ENCODE measurements around the gene PPP3CA.

PPP3CA gene

DNA sequence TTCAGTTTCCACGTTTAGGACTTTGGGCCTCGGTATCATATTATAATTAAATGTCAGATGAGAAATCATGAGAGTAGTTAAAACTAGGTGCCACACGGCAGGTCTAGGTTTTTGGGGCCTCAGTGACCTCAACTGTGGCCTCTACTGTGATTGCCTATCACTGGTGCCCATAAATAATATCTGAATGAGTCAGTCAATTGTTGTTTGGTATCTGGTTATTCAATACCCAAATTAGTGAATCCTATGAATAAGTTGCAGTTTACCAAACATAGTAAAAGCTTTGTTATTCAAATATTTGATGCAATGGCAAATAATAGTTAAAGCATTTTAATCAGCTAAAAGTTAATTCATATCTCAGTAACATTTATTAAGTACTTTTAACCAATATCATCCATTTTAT is 188.8 kb downstream of the PPP3CA start:
- H3K9ac ChIP-seq (ENCODE audit: low read depth, low read length), result no peak overlapping the region
- no peaks in the 10 kb centered on the region for H3K27me3 ChIP-seq (ENCODE audit: control insufficient read depth, insufficient read depth, low read length)
- H3K36me3 ChIP-seq (ENCODE audit: control insufficient read depth, insufficient read depth, low read length), result no peaks in the 10 kb centered on the region
- peaks cover 14% of the 10 kb centered on the region for H3K4me1 ChIP-seq (ENCODE audit: control insufficient read depth, insufficient read depth, low read length)
- H3K4me3 ChIP-seq (ENCODE audit: low read depth, low read length), result no peak overlapping the region
- H3K9me3 ChIP-seq (ENCODE audit: control insufficient read depth, insufficient read depth, low read length), result no peaks in the 10 kb centered on the region

DNA sequence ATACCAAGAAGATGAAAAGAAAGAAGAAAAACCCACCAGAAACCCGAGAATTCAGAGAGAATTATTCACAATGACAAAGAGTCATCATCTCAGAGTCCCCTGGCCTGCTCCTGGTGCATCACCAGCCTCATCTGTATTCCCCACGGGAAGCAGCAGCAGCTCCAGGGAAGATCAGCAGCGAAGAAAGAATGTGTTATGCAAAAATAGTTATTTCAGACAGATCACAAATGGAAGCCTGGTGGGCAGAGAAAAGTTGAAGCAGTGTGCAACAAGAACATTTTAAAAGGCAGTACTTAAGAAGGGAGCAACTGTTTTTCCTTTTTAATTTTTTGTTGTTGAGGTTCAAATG is 189.2 kb downstream of the PPP3CA start:
- Histone ChIP-seq H3K27me3 (ENCODE audit: control insufficient read depth, insufficient read depth, low read length) (no peaks in the 10 kb centered on the region), H3K4me3 (ENCODE audit: low read depth, low read length) (no peak overlapping the region), H3K9me3 (ENCODE audit: control insufficient read depth, insufficient read depth, low read length) (no peaks in the 10 kb centered on the region), H3K9ac (ENCODE audit: low read depth, low read length) (no peak overlapping the region), H3K36me3 (ENCODE audit: control insufficient read depth, insufficient read depth, low read length) (no peaks in the 10 kb centered on the region), H3K4me1 (ENCODE audit: control insufficient read depth, insufficient read depth, low read length) (peaks cover 14% of the 10 kb centered on the region)

- Histone ChIP-seq H3K4me1 (ENCODE audit: control insufficient read depth, insufficient read depth, low read length) (peaks cover 14% of the 10 kb centered on the region), H3K27me3 (ENCODE audit: control insufficient read depth, insufficient read depth, low read length) (no peaks in the 10 kb centered on the region), H3K36me3 (ENCODE audit: control insufficient read depth, insufficient read depth, low read length) (no peaks in the 10 kb centered on the region), H3K9ac (ENCODE audit: low read depth, low read length) (no peak overlapping the region), H3K4me3 (ENCODE audit: low read depth, low read length) (no peak overlapping the region), H3K9me3 (ENCODE audit: control insufficient read depth, insufficient read depth, low read length) (no peaks in the 10 kb centered on the region)
Measured at GRCh38 chr4:101157415-101158133, 189.8 kb downstream of the PPP3CA start.

DNA sequence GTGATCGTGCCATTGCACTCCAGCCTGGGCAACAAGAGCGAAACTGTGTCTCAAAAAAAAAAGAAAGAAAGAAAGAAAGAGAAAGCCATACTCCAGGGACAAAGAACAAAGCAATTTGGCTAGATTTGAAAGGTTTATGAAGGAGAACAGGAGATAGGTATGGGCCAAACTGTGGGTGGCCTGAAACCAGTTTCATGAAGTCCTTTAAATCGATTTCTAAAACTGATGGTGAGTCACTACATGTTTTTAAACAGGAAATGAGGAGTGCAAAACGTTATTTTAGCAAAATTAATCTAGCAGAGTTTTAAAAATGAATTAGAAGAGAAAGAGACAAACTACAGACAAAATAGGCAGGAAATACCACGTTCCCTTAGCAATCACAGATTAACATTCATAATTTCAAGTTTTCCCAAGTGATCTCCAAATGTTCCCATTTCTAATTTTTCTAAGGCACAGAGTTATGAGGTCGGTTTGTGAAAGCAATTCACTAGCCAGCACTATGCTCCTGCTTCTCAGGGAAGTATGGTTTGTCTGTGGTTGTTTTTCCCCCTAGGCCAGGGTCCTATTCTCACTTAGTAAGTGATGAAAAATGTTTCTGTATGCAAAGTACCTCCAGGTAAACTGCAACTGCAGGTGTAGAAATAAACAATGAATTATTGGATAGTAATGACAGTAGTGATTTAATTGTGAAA is 190.6 kb downstream of the PPP3CA start:
- no peak overlapping the region for H3K4me3 ChIP-seq (ENCODE audit: low read depth, low read length)
- no peak overlapping the region for H3K9ac ChIP-seq (ENCODE audit: low read depth, low read length)
- H3K27me3 ChIP-seq (ENCODE audit: control insufficient read depth, insufficient read depth, low read length), result no peaks in the 10 kb centered on the region
- H3K36me3 ChIP-seq (ENCODE audit: control insufficient read depth, insufficient read depth, low read length), result no peaks in the 10 kb centered on the region
- peaks cover 14% of the 10 kb centered on the region for H3K4me1 ChIP-seq (ENCODE audit: control insufficient read depth, insufficient read depth, low read length)
- H3K9me3 ChIP-seq (ENCODE audit: control insufficient read depth, insufficient read depth, low read length), result no peaks in the 10 kb centered on the region

- Histone ChIP-seq H3K9me3 (ENCODE audit: control insufficient read depth, insufficient read depth, low read length) (no peaks in the 10 kb centered on the region), H3K4me1 (ENCODE audit: control insufficient read depth, insufficient read depth, low read length) (peaks cover 14% of the 10 kb centered on the region), H3K27me3 (ENCODE audit: control insufficient read depth, insufficient read depth, low read length) (no peaks in the 10 kb centered on the region), H3K36me3 (ENCODE audit: control insufficient read depth, insufficient read depth, low read length) (no peaks in the 10 kb centered on the region), H3K9ac (ENCODE audit: low read depth, low read length) (no peak overlapping the region), H3K4me3 (ENCODE audit: low read depth, low read length) (no peak overlapping the region)
Measured at GRCh38 chr4:101155945-101156344, 191.4 kb downstream of the PPP3CA start.

- no peak overlapping the region for H3K9ac ChIP-seq (ENCODE audit: low read depth, low read length)
- H3K36me3 ChIP-seq (ENCODE audit: control insufficient read depth, insufficient read depth, low read length), result no peaks in the 10 kb centered on the region
- H3K9me3 ChIP-seq (ENCODE audit: control insufficient read depth, insufficient read depth, low read length), result no peaks in the 10 kb centered on the region
- peaks cover 14% of the 10 kb centered on the region for H3K4me1 ChIP-seq (ENCODE audit: control insufficient read depth, insufficient read depth, low read length)
- no peaks in the 10 kb centered on the region for H3K27me3 ChIP-seq (ENCODE audit: control insufficient read depth, insufficient read depth, low read length)
- H3K4me3 ChIP-seq (ENCODE audit: low read depth, low read length), result no peak overlapping the region
Measured at GRCh38 chr4:101155368-101155767, 192.0 kb downstream of the PPP3CA start.

- H3K9ac ChIP-seq (ENCODE audit: low read depth, low read length), result no peak overlapping the region
- no peaks in the 10 kb centered on the region for H3K27me3 ChIP-seq (ENCODE audit: control insufficient read depth, insufficient read depth, low read length)
- H3K9me3 ChIP-seq (ENCODE audit: control insufficient read depth, insufficient read depth, low read length), result no peaks in the 10 kb centered on the region
- H3K4me1 ChIP-seq (ENCODE audit: control insufficient read depth, insufficient read depth, low read length), result peaks cover 14% of the 10 kb centered on the region
- H3K36me3 ChIP-seq (ENCODE audit: control insufficient read depth, insufficient read depth, low read length), result no peaks in the 10 kb centered on the region
- no peak overlapping the region for H3K4me3 ChIP-seq (ENCODE audit: low read depth, low read length)
Measured at GRCh38 chr4:101153653-101154052, 193.7 kb downstream of the PPP3CA start.

DNA sequence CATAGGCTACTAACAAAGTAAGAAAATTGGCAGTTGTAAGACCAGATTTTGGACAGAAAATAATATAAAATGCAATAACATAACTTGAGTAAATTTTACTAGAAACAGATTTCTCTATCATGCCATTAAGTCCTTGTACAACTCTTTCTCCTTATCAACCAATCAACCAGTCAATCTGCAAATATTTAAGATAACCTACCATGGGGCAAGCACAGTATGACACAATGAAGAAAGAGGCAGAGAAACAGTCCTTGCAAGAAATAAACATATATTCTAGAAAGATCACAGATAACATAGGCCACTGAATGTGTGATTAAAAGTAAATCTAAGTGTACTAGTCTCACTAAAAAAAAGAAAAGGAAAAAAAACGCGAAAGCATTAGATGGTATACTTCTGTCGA is 194.8 kb downstream of the PPP3CA start:
- no peaks in the 10 kb centered on the region for H3K9me3 ChIP-seq (ENCODE audit: control insufficient read depth, insufficient read depth, low read length)
- no peaks in the 10 kb centered on the region for H3K36me3 ChIP-seq (ENCODE audit: control insufficient read depth, insufficient read depth, low read length)
- H3K9ac ChIP-seq (ENCODE audit: low read depth, low read length), result no peak overlapping the region
- no peak overlapping the region for H3K4me3 ChIP-seq (ENCODE audit: low read depth, low read length)
- H3K27me3 ChIP-seq (ENCODE audit: control insufficient read depth, insufficient read depth, low read length), result no peaks in the 10 kb centered on the region
- peaks cover 14% of the 10 kb centered on the region for H3K4me1 ChIP-seq (ENCODE audit: control insufficient read depth, insufficient read depth, low read length)

- no peaks in the 10 kb centered on the region for H3K9me3 ChIP-seq (ENCODE audit: control insufficient read depth, insufficient read depth, low read length)
- no peak overlapping the region for H3K9ac ChIP-seq (ENCODE audit: low read depth, low read length)
- no peak overlapping the region for H3K4me3 ChIP-seq (ENCODE audit: low read depth, low read length)
- H3K4me1 ChIP-seq (ENCODE audit: control insufficient read depth, insufficient read depth, low read length), result no peaks in the 10 kb centered on the region
- no peaks in the 10 kb centered on the region for H3K36me3 ChIP-seq (ENCODE audit: control insufficient read depth, insufficient read depth, low read length)
- no peaks in the 10 kb centered on the region for H3K27me3 ChIP-seq (ENCODE audit: control insufficient read depth, insufficient read depth, low read length)
Measured at GRCh38 chr4:101148551-101148950, 198.8 kb downstream of the PPP3CA start.

DNA sequence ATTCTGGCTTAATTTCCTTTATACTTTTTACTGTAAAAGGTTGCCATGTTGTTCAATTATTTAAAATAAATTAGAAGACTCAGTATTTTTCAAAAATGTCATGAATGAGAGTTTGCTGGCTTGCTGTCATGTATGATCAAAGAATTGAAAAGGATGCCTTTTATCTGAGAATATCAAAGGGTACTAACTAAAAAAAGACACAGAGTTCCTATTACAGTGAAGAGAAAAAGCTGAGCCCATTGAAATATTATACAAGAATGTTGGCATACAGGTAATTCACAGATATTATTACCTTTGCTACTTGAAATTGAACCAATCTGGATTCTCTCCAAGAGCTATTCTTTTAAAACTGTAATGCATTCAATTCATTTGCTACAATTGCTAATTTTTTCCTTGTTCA is 200.0 kb downstream of the PPP3CA start:
- no peaks in the 10 kb centered on the region for H3K9me3 ChIP-seq (ENCODE audit: control insufficient read depth, insufficient read depth, low read length)
- no peaks in the 10 kb centered on the region for H3K27me3 ChIP-seq (ENCODE audit: control insufficient read depth, insufficient read depth, low read length)
- no peak overlapping the region for H3K9ac ChIP-seq (ENCODE audit: low read depth, low read length)
- H3K4me1 ChIP-seq (ENCODE audit: control insufficient read depth, insufficient read depth, low read length), result no peaks in the 10 kb centered on the region
- H3K36me3 ChIP-seq (ENCODE audit: control insufficient read depth, insufficient read depth, low read length), result no peaks in the 10 kb centered on the region
- H3K4me3 ChIP-seq (ENCODE audit: low read depth, low read length), result no peak overlapping the region

GRCh38 chr4:101145021-101145420 is 202.3 kb downstream of the PPP3CA start:
- Histone ChIP-seq H3K9ac (ENCODE audit: low read depth, low read length) (no peak overlapping the region), H3K4me3 (ENCODE audit: low read depth, low read length) (no peak overlapping the region), H3K4me1 (ENCODE audit: control insufficient read depth, insufficient read depth, low read length) (no peaks in the 10 kb centered on the region), H3K9me3 (ENCODE audit: control insufficient read depth, insufficient read depth, low read length) (no peaks in the 10 kb centered on the region), H3K36me3 (ENCODE audit: control insufficient read depth, insufficient read depth, low read length) (no peaks in the 10 kb centered on the region), H3K27me3 (ENCODE audit: control insufficient read depth, insufficient read depth, low read length) (no peaks in the 10 kb centered on the region)

- H3K4me1 ChIP-seq (ENCODE audit: control insufficient read depth, insufficient read depth, low read length), result no peaks in the 10 kb centered on the region
- H3K4me3 ChIP-seq (ENCODE audit: low read depth, low read length), result no peak overlapping the region
- no peaks in the 10 kb centered on the region for H3K27me3 ChIP-seq (ENCODE audit: control insufficient read depth, insufficient read depth, low read length)
- H3K9ac ChIP-seq (ENCODE audit: low read depth, low read length), result no peak overlapping the region
- no peaks in the 10 kb centered on the region for H3K9me3 ChIP-seq (ENCODE audit: control insufficient read depth, insufficient read depth, low read length)
- no peaks in the 10 kb centered on the region for H3K36me3 ChIP-seq (ENCODE audit: control insufficient read depth, insufficient read depth, low read length)
Measured at GRCh38 chr4:101142259-101142658, 205.1 kb downstream of the PPP3CA start.
